HG03469 (cell line): ENCODE measurements around the gene RGS4.
A peak's percentile ranks its signal among the peaks of the same experiment; 100 is the strongest.
"Not testable (repeated sequence)": the region's sequence is repeated elsewhere in the genome, so short reads cannot be mapped to it uniquely, and the experiment has no call there.

Experiments
- ATAC-seq: cut with Tn5 transposase; IDR thresholded peaks from one replicate; pipeline ENCODE4 v1.9.1; 2021; ENCODE audit warnings: mild to moderate bottlenecking, moderate library complexity, moderate number of reproducible peaks; ENCODE audit not compliant: unreplicated experiment

Gene RGS4

DNA sequence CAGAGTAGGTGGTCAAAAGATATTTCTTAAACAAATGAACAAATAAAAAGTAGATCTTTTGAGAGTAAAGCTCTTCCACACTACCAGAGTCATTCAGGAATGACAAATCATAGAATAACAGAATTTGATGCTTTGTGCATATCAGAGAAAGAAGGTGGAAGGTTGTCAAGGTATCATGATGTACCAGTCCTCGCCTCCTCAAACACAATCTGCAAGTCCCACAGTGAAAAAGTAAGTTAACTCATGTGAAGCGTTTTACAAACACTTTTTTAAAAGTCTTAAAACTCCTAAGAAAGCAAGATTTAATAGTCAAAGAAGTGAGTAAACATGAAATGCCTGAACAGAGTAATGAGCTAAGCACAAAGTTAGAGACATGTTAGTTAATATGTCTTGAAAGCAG is 2.5 kb upstream of the RGS4 start:
- ATAC-seq, result no peak

DNA sequence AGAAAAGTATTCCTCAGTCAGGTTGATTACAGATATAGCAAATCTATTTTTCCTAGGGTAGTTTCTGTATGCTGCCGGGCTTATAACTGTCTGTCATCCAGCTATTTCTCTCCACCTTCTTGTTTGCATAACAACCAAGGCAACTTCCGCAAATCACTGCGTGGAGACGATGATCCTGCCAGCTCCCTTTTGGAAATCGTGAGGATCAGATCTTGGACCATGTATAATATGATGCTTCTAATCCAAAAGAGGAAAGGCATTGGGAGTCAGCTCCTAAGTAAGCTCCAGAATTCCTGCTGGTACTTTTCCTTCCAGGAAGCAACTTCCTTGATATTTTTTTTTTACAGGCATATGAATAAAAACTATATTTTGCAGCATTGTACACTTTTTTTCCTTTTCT is 445 bp upstream of the RGS4 start:
- no peak for ATAC-seq

DNA sequence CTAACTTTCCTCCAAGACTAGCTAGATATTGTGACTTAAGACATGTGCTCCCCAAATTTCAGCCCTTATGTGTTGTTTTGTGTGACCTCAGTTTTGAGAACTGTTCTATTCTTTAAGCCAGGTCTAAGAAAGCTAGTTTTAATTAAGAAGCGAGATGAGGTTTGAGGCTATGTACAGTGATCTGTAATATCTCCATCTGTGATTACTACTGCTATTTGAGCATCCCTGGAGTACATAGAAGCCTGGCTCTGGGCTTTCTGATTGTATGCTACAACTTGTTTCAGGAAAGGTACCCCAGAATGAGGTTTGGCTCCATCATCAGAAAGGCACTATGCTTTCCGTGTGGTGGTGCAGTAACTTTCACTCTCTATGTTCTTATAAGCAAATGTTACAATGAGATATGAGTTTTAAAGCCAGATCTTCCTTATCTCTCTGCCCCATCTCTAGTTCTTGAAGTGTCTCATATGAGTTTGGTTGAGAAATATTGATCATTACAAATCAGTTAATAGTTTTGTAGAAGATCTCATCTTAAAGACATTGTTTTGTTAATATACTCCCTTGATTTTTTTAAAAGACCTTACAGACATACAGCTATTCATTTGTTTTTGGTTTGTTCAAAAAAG is 605 bp downstream of the RGS4 start:
- ATAC-seq, result no peak

DNA sequence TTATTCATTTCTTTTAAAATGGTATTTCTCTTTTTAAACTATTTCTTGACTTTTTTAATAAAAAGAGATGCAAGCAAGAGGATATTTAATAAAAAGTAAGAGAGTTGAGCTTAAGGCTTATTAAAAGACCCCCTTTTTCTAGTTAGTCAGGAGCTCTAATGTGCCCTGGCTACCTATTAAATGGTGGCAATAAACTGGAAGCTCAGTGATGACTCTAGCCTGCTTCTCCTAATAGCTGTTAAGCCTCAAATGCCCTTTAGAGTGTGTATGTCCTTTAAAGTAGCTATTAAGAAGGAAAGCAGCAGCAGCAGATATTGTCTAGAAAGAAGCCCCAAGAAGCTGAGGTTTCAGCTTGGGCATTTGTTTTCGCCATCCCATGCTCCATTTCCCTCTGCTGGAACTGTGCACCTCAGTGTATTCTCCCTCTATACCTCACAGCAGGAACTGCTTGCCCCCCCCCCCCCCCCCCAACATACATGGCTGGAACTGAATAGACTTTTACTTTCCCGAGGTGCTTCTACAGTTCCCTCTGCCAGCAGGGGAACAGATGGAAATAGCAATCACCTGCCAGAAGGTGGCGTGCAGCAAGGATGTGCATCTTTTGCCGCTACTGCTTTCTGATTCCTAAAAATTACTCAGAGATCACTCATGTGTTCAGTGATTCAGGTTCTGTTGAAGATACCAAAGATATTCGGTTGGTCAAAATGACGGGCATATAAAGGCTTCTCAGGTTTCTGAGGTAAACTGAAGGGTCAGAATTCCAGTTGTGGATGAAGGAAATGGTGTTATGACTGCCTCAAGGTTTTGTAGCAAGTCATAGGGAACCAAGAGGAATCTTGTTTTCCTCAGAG is 2.5 kb downstream of the RGS4 start:
- peak; percentile 86 for ATAC-seq

DNA sequence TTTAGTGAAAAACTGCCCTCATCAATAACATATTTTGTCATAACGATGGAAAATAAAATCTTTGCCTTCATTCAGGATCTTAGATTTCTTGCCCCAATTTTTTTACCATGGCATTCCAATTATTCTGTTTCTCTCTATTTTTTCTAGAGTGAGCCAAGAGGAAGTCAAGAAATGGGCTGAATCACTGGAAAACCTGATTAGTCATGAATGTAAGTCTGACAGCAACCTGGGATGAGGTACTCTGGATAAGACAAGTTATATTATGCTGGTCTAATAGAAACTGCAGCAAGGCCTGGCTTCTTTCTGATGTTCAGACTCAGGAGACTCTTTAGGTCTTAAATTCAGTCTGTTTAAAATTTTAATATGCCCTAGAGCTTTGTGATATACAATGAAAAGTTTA is 3.5 kb downstream of the RGS4 start:
- no peak for ATAC-seq

DNA sequence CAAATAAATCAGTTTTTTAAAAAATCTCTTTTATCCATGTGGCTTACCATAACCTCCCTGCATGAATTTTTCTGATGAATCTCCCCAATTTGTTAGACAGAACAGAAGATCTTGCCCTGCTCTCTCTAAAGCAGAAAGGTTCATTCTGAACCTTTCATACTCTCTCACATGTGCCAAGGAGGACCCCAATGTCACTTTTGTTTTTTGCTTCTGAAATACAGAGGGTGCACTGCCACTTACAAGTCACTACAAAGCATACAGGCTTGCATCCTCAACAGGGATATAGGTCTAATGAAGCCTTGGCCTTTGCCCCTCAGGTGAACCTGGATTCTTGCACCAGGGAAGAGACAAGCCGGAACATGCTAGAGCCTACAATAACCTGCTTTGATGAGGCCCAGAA is 4.8 kb downstream of the RGS4 start:
- no peak for ATAC-seq

DNA sequence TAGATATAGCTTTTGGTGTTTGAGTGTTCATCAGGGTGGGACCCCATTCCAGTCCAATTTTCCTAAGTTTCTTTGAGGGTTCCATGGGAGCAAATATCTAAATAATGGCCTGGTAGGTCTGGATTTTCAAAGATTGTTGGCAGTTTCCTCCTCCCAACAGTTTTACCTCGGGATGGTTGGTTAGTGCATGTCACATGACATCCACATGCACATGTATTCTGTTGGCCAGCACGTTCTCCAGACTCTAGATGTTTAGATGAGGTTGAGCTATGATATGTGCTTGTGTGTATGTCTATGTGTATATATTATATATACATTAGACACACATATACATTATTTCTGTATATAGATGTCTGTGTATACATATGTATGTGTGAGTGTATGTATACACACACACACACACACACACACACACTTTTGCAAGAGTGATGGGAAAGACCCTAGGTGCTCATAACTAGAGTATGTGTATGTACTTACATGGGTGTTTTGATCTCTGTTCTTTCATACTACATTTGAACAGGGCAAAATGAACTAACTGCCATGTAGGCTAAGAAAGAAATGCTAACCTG is 5.6 kb downstream of the RGS4 start:
- ATAC-seq, result no peak

DNA sequence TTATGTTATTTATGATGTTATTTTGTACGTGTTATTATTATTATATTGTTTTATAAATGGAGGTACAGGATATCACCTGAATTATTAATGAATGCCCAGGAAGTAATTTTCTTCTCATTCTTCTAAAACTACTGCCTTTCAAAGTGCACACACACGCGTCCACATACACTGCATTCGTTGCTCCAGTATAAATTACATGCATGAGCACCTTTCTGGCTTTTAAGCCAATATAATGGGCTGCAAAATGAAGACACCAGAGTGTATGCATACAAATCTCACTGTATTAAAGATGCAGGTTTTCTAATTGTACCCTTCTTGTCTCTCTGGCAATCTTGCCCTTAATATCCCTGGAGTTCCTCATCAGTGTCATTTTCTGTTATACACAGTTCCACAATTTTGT is 6.9 kb downstream of the RGS4 start:
- no peak for ATAC-seq

DNA sequence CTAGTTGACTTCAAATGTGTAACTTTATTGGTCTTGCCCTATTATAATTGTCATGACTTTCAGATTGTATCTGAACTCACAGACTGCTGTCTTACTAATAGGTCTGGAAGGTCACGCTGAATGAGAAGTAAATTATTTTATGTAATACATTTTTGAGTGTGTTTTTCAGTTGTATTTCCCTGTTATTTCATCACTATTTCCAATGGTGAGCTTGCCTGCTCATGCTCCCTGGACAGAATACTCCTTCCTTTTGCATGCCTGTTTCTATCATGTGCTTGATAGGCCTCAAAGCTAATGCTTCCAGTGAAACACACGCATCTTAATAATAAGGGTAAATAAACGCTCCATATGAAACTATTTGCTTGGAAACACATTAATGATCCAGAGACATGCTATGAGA is 7.3 kb downstream of the RGS4 start:
- ATAC-seq, result no peak

DNA sequence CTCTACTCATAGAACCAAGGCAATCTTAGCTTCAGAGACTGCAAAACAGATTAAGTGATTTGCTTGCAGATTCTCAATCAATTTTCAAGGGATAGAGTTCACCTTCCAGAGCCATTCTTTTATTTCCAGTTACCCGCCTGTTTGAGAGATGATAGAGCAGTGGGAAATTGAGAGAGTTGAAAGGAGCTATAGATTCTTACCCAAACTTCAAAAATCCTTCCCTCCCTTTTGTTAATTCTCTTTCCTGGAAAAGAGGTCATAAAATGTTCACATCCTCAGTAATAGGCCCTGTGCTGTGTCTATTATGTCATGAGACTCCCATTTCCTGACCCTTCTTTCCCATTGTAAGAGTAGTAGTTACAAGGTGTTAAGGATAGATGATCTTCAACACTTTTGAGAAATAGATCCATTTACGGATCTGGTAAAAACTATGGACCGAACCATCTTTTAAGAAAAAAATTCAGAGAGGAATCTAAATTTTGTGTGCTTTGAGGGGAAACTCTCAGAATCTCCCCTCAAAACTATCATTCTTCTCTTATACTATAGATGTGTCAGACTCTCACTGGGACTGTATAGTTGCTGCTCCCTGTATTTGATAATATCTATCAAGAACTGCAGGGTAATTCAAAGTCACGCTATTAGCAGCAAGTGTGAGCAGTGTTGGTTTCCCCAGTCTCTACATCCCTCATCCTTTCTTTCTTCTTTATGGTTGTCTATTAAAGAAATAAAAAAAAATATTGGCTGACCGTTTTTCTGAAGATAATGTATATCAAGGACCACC is 8.0 kb downstream of the RGS4 start:
- no peak for ATAC-seq

DNA sequence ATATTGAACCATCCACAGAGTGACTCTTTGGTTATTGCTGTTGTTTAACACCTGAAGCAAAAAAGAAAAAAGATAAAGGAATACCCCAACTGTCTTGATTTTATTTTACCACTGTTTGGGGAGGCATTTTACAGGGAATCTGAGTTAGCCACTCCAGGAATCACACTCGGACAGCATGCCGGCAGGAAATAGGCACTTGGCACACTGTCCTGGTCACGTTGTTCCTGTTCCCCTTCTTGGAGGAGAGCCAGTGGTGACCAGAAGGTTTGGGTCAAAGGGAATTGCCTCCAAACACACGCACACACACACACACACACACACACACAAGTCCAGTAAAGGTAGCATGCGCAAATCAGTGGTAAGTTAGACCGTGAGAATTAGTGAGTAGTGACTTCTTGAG is 13.8 kb downstream of the RGS4 start:
- ATAC-seq, result no peak

DNA sequence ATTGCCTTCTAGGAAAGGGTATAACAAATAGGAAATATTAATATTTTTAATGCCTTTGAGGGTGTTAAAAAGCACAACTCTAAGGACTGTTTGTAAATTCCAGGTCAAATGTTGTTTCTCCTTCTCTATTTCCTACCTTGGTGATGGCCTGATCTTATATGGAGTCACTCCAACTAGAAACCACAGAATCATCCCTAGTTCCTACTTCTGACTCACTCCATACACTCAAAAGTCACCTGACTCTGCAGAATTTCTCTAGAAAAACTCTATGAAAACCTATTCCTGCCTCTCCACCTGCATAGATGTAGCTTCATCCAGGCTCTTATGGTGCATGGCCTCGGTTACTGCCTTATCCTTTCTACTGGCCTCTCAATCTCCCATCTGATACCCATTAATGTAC is 14.5 kb downstream of the RGS4 start:
- no peak for ATAC-seq

DNA sequence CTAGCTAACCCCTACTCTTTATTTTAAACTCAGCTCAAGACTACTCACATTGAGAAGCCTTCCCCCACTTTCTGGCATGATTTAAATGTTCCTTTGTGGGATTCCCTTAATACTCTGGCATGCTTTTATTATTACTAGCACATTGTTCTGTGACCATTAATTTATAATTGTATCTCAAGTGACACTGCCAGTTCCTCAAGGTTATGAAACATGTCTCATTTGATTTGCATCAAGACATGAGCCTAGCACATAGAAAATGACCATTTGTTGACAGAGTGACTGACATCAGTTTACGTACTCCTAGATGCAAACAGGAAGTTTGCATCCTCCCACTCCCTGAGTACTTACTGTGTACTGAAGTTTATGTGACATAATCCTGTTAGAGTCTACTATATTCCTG is 15.2 kb downstream of the RGS4 start:
- ATAC-seq, result no peak

DNA sequence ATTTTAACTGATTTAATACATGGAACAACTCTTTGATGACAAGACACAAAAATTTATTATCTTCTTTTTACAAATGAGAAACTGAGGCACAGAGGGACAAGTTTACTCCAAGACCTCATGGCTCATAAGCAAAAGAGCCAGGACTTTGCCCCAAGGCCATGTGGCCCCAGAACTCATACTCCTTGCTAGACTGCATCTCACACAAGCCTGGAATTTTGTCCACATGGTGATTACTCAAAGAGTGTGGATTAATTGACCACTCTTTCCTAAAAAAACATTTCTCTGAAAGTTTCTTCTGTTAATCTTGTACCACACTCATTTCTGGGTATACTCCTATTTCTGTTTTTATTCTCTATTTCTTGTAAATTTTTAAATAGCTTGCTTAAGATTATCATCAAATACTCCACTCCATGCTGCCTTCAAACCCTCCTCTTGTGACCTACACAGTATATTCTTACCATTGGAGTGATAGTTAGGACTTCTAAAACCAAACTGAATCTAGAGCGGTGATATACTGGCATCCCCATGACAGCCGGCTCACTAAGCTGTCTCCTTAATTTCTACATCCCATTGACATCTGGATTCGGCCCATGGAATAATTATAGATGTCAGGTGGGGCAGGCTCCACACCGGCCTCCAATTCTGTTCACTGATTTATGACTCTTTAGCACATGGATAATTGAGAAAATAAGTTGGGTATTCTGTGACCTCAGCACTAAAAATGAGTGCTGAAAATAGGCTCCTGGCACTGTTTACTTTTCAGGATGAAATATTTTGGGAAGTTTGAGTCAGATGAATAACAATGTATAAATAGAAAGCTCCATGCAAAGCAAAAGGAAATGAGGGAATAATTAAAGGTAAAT is 16.1 kb downstream of the RGS4 start:
- ATAC-seq, result no peak

DNA sequence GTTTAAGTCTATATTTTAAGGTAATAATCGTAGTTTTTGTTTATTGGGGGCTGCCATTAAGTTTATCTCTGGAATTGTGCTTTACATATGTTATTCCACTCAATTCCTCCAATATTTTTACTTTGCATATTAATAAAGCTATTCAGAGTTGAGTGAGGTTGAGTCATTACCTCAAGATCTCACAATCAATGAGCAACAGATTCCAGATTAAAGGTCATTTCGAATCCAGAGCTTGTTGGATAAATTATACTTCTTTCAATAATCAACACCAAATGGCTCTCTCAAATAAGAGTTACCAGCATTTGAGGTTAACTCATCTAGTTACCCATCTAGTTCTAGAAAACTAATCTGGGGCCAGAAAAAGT is 16.7 kb downstream of the RGS4 start:
- ATAC-seq, result no peak

DNA sequence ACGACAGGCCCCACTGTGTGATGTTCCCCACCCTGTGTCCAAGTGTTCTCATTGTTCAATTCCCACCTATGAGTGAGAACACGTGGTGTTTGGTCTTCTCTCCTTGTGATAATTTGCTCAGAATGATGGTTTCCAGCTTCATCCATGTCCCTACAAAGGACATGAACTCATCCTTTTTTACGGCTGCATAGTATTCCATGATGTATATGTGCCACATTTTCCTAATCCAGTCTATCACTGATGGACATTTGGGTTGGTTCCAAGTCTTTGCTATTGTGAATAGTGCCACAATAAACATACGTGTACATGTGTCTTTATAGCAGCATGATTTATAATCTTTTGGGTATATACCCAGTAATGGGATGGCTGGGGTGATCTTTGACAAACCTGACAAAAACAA is 20.0 kb downstream of the RGS4 start:
- not testable (repeated sequence) for ATAC-seq

DNA sequence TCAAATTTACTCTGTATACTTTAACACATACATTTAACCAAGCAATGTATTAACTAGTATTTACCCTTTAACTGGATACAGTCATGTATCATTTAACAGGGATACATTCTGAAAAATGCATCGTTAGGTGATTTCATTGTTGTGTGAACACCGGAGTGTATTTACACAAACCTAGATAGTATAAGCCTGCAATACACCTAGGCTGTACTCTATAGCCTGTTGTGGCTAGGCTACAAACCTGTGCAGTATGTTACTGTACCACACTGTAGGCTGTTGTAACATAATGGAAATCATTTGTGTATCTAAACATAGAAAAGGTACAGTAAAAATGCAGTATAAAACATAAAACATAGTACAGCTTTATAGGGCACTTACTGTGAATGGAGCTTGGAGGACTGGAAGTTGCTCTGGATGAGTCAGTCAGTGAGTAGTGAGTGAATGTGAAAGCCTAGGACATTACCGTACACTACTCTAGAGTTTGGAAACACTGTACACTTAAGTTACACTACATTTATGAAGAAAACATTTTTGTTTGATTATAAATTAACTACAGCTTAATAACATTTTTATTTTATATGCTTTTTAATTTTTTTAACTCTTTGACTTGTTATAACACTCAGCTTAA is 21.3 kb downstream of the RGS4 start:
- ATAC-seq, result no peak

DNA sequence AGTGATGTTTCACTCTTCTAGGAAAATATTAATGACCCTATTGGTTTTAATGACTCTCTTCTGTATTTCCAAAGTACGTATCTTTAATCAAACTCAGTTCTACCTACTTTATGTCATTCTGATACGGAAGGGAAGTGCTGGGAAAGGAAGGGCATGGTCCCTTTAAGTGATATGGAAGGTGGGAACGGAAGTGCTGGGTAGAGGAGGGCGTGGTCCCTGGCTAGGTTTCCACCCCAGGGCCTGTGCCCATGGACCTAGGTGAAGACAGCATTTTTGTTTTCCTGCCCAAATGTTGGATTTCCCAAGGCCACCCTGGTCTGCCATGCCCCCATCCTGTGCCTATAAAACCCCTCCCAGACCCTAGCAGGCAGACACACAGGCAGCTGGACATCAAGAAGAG is 24.0 kb downstream of the RGS4 start:
- no peak for ATAC-seq

DNA sequence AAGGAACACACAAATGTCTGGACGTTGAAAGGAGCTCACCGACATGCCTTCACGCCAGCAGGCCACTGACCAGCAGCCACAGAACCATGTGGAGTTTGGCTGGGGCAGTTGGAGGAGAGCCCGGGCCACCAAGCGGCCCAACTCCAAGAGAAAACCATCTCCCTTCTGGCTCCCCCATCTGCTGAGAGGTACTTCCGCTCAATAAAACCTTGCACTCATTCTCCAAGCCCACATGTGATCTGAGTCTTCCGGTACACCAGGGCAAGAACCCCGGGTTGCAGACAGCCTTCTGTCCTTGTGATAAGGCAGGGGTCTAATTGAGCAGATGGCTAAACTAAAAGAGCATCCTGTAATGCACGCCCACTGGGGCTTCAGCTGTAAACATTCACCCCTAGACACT is 24.4 kb downstream of the RGS4 start:
- no peak for ATAC-seq

DNA sequence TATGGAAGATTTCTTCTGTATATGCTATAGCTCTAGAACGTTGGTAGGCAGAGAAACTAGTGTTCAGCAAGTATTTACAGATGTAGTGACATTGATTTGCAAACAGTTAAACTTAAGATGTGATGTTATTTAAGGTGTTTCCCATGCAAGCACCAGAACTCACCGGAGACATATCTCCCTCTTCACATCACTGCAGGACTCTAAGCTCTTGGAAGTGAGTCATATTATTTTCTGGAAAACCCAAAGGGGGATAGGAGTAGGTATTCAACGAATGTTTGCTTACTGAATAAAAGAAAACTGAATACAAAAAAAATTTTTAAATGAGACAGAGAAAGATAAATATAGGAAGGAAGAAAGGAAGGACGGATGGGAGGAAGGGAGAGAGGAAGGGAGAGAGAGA is 25.0 kb downstream of the RGS4 start:
- no peak for ATAC-seq
